ENCODE data around the gene CALD1. TPM values are rescaled to one million over a fixed set of nuclear protein-coding genes. Genes with fewer than 3 reads are reported as not detected.

CALD1 gene
- total and polyA plus RNA-seq, 11 donors = 89.6 to 186 (median 125) TPM

DNA sequence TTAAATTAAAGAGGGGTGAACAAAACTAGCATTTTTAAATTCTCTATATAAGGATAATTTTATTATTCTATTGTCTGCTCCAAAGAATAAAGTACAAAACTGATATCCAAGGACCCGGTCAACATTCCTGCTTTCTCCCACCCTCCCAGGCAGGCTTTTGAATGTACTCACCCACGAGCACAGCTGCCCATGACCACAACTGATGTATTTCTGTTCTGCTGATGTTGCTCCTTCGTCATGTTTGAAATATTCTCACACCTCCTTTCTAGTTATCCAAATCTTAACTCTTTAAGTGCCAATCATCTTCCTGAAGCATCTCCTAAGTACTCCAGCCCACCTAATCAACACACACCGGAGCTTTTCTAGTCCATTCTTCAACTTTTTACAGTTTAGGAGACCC, 46.7 kb downstream of the CALD1 start:
- peak overlapping the region in 8 of 12 donors; percentile 1 to 48 (median 33) for H3K4me3 ChIP-seq
- TF ChIP-seq, protein P1, sequence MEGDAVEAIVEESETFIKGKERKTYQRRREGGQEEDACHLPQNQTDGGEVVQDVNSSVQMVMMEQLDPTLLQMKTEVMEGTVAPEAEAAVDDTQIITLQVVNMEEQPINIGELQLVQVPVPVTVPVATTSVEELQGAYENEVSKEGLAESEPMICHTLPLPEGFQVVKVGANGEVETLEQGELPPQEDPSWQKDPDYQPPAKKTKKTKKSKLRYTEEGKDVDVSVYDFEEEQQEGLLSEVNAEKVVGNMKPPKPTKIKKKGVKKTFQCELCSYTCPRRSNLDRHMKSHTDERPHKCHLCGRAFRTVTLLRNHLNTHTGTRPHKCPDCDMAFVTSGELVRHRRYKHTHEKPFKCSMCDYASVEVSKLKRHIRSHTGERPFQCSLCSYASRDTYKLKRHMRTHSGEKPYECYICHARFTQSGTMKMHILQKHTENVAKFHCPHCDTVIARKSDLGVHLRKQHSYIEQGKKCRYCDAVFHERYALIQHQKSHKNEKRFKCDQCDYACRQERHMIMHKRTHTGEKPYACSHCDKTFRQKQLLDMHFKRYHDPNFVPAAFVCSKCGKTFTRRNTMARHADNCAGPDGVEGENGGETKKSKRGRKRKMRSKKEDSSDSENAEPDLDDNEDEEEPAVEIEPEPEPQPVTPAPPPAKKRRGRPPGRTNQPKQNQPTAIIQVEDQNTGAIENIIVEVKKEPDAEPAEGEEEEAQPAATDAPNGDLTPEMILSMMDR (IDR thresholded peaks at IDR 0.05) = no peak
- TF ChIP-seq POLR2A (IDR thresholded peaks at IDR 0.05) = no peak
- ATAC-seq (peak; percentile 56 to 81 (median 66)), DNase-seq (peak in 3 of 5 donors; percentile 44 to 59 (median 50))
- H3K9me3 ChIP-seq = no peaks in the 10 kb centered on the region
- H3K36me3 ChIP-seq = peaks cover 0 to 3% (median 0%) of the 10 kb centered on the region in 9 donors
- H3K27ac ChIP-seq = peak overlapping the region; percentile 17 to 91 (median 81)
- intact Hi-C loops (cut with DNase I) = loop anchor here in 3 of 10 donors (5.0 to 10.0 kb wide), 4 partner anchors 34 to 59 kb away; no protein-coding TSS in a partner anchor
- no peaks in the 10 kb centered on the region for H3K27me3 ChIP-seq
- 26 to 43% (median 34%) methylated on average over 4 of the region's 4 CpGs for WGBS, 4 donors
- H3K4me1 ChIP-seq = peaks cover 0 to 89% (median 34%) of the 10 kb centered on the region in 12 donors

DNA sequence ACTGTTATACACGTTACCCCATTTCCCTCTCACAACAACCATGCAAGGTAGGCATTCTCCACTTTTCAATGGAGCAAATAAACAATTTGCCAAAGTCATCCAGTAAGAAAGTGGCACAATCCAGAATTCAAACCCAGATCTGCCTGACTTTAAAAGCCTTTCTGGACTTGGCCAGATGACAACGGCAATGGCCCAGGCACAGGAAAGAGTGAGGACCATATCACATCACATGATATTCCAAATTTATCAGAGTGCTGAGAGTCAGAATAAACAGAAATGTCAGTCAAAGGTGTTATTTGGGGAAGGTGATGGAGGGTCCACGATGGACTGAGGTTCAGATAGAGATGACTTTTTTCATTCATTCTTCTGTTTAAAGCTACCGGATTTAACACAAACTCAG, 48.0 kb downstream of the CALD1 start:
- TF ChIP-seq, protein P1 (IDR thresholded peaks at IDR 0.05) = no peak
- no peak for TF ChIP-seq POLR2A (IDR thresholded peaks at IDR 0.05)
- Histone ChIP-seq H3K9me3 (no peaks in the 10 kb centered on the region), H3K27me3 (no peaks in the 10 kb centered on the region), H3K4me1 (peaks cover 0 to 96% (median 42%) of the 10 kb centered on the region in 12 donors), H3K27ac (peak overlapping the region; percentile 51 to 91 (median 81)), H3K4me3 (peak overlapping the region in 3 of 12 donors; percentile 4 to 7 (median 5)), H3K36me3 (peaks cover 0 to 8% (median 0%) of the 10 kb centered on the region in 9 donors)
- ATAC-seq (peak; percentile 32 to 64 (median 42)), DNase-seq (peak in 1 of 5 donors; percentile 27)
- intact Hi-C loops (cut with DNase I) = loop anchor here in 3 of 10 donors (5.0 to 10.0 kb wide), 4 partner anchors 35 to 57 kb away; no protein-coding TSS in a partner anchor
- 39 to 60% (median 46%) methylated on average over 4 of the region's 4 CpGs for WGBS, 4 donors

DNA sequence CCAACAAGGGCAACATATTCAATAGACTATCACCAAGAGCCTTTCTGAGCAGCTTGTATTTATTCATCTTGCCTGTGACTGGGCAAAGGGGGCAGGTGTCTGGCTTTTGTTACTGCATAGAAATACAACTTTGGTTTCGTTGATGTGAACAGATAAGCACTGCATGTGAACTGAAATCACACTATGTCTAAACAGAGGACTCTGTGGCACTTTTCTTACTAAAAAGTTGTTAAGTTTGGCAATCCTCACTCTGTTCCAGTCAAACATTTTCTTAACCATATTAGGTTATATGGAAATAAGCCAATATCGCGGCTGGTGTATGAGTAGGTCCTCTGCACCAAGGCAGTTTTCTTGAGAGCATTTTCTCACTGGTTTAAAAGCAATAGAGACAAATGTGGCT, 48.5 kb downstream of the CALD1 start:
- ATAC-seq = peak; percentile 23 to 75 (median 67)
- H3K9me3 ChIP-seq = no peaks in the 10 kb centered on the region
- H3K27me3 ChIP-seq = no peaks in the 10 kb centered on the region
- no peak for TF ChIP-seq POLR2A (IDR thresholded peaks at IDR 0.05)
- TF ChIP-seq, protein P1 (IDR thresholded peaks at IDR 0.05) = no peak
- intact Hi-C loops (cut with DNase I) = loop anchor here in 3 of 10 donors (5.0 to 10.0 kb wide), 4 partner anchors 36 to 57 kb away; no protein-coding TSS in a partner anchor
- peaks cover 0 to 8% (median 0%) of the 10 kb centered on the region in 9 donors for H3K36me3 ChIP-seq
- peak overlapping the region in 5 of 12 donors; percentile 4 to 18 (median 5) for H3K4me3 ChIP-seq
- H3K27ac ChIP-seq = peak overlapping the region; percentile 51 to 91 (median 81)
- WGBS, 4 donors = 21 to 46% (median 40%) methylated on average over 3 of the region's 3 CpGs
- no peak for DNase-seq
- H3K4me1 ChIP-seq = peaks cover 0 to 96% (median 45%) of the 10 kb centered on the region in 12 donors

DNA sequence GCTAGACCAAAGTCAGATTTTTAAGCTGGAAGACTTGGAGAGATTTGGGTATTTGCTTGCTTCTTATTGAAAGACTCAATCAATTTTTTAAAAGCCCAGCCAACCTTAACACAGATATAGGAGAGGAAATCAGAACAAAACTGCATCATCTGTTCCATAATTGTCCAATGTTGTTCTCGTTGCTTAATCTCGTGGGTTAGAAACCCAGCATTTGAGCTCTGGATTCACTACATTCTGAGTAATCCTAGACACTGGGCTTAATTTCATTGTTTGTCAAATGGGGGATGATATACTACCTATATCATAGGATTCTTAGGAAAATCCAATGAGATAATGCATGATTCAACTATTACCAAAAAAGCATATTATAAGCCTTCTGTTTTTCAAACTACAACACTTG, 48.9 kb downstream of the CALD1 start:
- Histone ChIP-seq H3K36me3 (peaks cover 0 to 8% (median 0%) of the 10 kb centered on the region in 9 donors), H3K9me3 (no peaks in the 10 kb centered on the region), H3K4me1 (peaks cover 0 to 97% (median 50%) of the 10 kb centered on the region in 12 donors), H3K4me3 (peak overlapping the region in 3 of 12 donors; percentile 5 to 18 (median 13)), H3K27ac (peak overlapping the region; percentile 51 to 91 (median 81)), H3K27me3 (no peaks in the 10 kb centered on the region)
- ATAC-seq (no peak), DNase-seq (no peak)
- WGBS, 4 donors = 27 to 54% (median 46%) methylated on average over 2 of the region's 2 CpGs
- TF ChIP-seq, protein P1 (IDR thresholded peaks at IDR 0.05) = no peak
- no peak for TF ChIP-seq POLR2A (IDR thresholded peaks at IDR 0.05)
- intact Hi-C loops (cut with DNase I) = loop anchor here in 3 of 10 donors (5.0 to 10.0 kb wide), 4 partner anchors 36 to 56 kb away; no protein-coding TSS in a partner anchor
